Mononuclear cell (primary cell): ENCODE data around the gene GPR158. TPM values are rescaled to one million over a fixed set of nuclear protein-coding genes. Genes with fewer than 3 reads are reported as not detected.

Experiments
- H3K27me3 ChIP-seq: 2 replicates; pipeline ENCODE4 v1.6.0; 2011; ENCODE audit warnings: low read length, control low read depth; ENCODE audit not compliant: insufficient read depth
- H3K4me1 ChIP-seq: 2 replicates; pipeline ENCODE4 v1.5.1; 2011; ENCODE audit warnings: mild to moderate bottlenecking, low read length, control low read depth; ENCODE audit not compliant: insufficient read depth
- H3K4me3 ChIP-seq: 2 replicates; pipeline ENCODE4 v1.5.1; 2011; ENCODE audit warnings: mild to moderate bottlenecking, low read length, moderate library complexity
- H3K9me3 ChIP-seq: 2 replicates; pipeline ENCODE4 v1.5.1; 2011; ENCODE audit warnings: low read depth, mild to moderate bottlenecking, control low read depth, low read length
- total RNA-seq: library from RNA; depleted of rRNA; stranded (reverse); fragments of >200 nt; gene quantifications from one replicate; pipeline ENCODE4 v1.2.3, GENCODE V29; 2012

Gene GPR158
- total RNA-seq, 1 donor, result under 0.01 TPM

- no peaks in the 10 kb centered on the region for H3K4me1 ChIP-seq
- H3K4me3 ChIP-seq, result no peak overlapping the region
- H3K9me3 ChIP-seq, result no peaks in the 10 kb centered on the region
- no peaks in the 10 kb centered on the region for H3K27me3 ChIP-seq
Observed at GRCh38 chr10:25506821-25507335, 332.1 kb downstream of the GPR158 start.

DNA sequence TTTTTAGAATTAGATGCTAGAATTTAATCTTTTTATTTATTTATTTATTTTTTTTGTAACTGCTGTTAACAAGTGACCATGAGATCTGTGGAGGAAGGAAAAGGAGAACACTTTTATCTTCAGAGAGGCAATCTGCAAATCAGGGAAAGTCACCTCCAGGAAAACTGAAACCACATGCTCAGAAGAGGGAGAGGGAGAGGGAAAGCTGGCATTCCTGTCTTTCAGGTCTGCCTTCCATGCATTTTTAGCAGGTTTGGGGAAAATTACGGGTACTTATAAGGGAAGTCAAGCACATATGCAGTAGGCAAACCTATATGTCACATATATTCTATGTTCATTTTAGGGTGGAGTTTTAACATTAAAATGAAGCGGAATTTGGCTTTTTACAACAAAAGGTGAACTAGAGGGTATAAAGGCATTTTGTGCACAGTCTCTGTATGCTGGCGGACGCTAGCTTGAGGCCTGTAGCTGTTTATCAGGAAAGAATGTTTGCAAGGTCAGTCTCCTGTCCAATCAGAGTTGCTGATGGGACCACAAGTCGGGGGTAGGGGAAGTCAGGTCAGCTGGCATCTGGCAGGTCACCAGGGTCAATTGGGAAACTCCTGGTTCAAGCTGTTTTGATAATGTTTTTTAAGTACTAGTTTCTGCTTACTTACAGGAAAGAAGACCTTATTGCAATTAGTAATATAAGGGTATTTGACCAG lies 333.5 kb downstream of the GPR158 start:
- Histone ChIP-seq H3K4me3 (no peak overlapping the region), H3K9me3 (no peaks in the 10 kb centered on the region), H3K27me3 (no peaks in the 10 kb centered on the region), H3K4me1 (no peaks in the 10 kb centered on the region)

DNA sequence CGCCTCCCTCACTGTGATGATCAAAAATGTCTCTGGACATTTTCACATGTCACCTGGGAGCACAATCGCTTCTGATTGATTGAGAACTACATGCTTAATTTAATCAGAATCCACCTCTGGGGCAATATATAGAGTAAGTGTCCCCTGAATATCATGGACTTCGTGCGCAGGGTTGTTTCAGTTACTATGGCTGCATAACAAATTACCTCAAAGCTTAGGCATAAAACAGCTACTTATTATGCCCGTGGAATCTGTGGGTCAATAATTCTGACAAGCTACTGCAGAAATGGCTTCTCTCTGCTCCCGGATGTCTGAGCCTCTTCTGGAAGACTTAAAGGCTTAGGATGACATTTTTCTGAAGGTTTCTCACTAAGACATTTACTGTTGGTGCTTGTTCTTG lies 334.4 kb downstream of the GPR158 start:
- no peaks in the 10 kb centered on the region for H3K27me3 ChIP-seq
- no peak overlapping the region for H3K4me3 ChIP-seq
- no peaks in the 10 kb centered on the region for H3K4me1 ChIP-seq
- no peaks in the 10 kb centered on the region for H3K9me3 ChIP-seq

DNA sequence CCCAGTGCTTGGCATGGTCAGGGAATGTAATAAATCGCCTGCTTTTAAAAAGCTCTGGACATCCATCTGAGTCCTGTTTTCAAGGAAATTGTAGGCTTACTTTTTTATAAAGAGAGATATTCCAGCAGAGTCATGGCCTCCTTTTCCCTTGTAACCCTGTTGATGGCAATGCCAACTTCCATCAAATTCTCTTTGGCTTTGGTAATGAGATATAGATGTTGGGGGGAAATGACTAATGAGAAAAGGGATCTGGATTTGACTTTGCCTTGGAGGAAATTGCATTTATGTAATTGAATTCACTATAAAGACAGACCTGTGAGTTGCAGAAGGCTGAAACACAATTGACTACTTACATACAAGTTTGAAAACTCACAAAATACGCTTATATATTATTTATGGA lies 347.5 kb downstream of the GPR158 start:
- H3K27me3 ChIP-seq, result no peaks in the 10 kb centered on the region
- H3K4me1 ChIP-seq, result no peaks in the 10 kb centered on the region
- H3K4me3 ChIP-seq, result no peak overlapping the region

DNA sequence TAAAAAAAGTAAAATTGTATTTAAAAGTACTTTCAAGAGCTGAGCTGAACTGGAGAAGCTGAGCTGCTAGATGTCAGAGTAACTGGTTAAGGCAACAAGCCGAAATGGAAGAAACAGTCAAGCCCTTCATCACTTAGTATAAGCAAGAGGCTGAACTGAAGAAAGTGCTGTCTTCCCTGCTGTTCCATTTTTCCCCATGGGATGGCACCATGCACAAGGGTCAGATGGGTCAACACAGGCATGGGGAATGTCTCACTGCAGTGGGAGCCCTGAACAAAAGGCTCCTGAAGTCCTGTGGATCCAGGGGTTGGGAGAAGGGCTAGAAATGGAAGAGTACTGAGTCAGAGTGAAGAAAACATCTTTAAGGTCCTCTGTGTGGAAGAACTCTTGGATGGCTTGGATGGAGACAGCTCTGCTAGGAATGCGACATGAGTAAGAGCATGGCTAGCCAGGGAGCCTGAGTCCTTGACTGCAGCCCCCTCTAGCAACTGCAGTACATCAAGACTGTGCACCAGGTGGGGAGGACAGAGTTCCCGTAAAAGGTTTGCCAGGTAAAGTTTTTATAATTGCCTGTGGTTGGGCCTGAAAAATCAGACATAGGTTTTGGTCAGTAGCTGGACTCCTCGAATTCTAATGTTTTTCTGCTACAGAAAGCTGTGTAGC lies 348.3 kb downstream of the GPR158 start:
- Histone ChIP-seq H3K4me3 (no peak overlapping the region), H3K27me3 (no peaks in the 10 kb centered on the region), H3K9me3 (no peaks in the 10 kb centered on the region), H3K4me1 (no peaks in the 10 kb centered on the region)

More for the DNA sequence above, 347.5 kb downstream of the GPR158 start:
- H3K9me3 ChIP-seq, result no peaks in the 10 kb centered on the region

GRCh38 chr10:25530306-25530705 lies 355.5 kb downstream of the GPR158 start:
- Histone ChIP-seq H3K4me1 (no peaks in the 10 kb centered on the region), H3K9me3 (no peaks in the 10 kb centered on the region), H3K27me3 (no peaks in the 10 kb centered on the region), H3K4me3 (no peak overlapping the region)

DNA sequence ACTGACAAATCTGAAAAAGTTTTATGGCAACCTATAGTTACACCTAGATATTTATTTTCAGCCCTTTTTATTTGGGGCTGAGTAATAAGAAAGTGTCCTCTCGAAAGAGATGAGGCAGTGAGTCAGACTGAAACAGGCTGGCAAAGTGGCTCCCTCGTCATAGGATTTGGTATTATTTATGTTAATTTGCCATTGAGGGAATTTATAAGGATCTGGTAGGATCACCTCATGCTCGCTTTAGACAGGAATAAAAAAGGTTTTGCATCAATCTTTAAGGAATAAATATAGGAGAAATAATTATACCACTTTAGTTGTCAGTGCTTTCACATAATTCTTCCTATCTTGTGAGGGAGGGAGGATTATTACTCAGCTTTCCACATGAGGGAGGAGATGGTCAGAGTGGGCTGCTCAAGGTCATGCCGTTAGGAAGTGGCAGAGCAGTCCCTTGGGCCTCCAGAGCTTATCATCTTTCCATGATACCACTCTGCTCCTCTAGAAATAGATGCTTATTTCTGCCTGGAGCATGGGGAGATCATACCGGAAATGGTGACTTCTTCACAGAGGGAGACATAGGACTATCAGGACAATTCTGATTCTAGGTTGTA lies 356.8 kb downstream of the GPR158 start:
- H3K4me3 ChIP-seq, result no peak overlapping the region
- no peaks in the 10 kb centered on the region for H3K27me3 ChIP-seq
- no peaks in the 10 kb centered on the region for H3K4me1 ChIP-seq
- H3K9me3 ChIP-seq, result no peaks in the 10 kb centered on the region

- H3K27me3 ChIP-seq, result no peaks in the 10 kb centered on the region
- no peaks in the 10 kb centered on the region for H3K9me3 ChIP-seq
- H3K4me1 ChIP-seq, result no peaks in the 10 kb centered on the region
- H3K4me3 ChIP-seq, result no peak overlapping the region
Observed at GRCh38 chr10:25532213-25532612, 357.4 kb downstream of the GPR158 start.

- no peaks in the 10 kb centered on the region for H3K4me1 ChIP-seq
- H3K27me3 ChIP-seq, result no peaks in the 10 kb centered on the region
- no peaks in the 10 kb centered on the region for H3K9me3 ChIP-seq
- H3K4me3 ChIP-seq, result no peak overlapping the region
Observed at GRCh38 chr10:25536027-25536426, 361.2 kb downstream of the GPR158 start.

- no peaks in the 10 kb centered on the region for H3K4me1 ChIP-seq
- no peaks in the 10 kb centered on the region for H3K27me3 ChIP-seq
- H3K9me3 ChIP-seq, result no peaks in the 10 kb centered on the region
- H3K4me3 ChIP-seq, result no peak overlapping the region
Observed at GRCh38 chr10:25547382-25547781, 372.6 kb downstream of the GPR158 start.

- Histone ChIP-seq H3K4me1 (no peaks in the 10 kb centered on the region), H3K4me3 (no peak overlapping the region), H3K27me3 (no peaks in the 10 kb centered on the region), H3K9me3 (no peaks in the 10 kb centered on the region)
Observed at GRCh38 chr10:25552283-25552919, 377.6 kb downstream of the GPR158 start.

GRCh38 chr10:25555865-25556264 lies 381.1 kb downstream of the GPR158 start:
- Histone ChIP-seq H3K9me3 (no peaks in the 10 kb centered on the region), H3K4me1 (no peaks in the 10 kb centered on the region), H3K4me3 (no peak overlapping the region), H3K27me3 (no peaks in the 10 kb centered on the region)

- Histone ChIP-seq H3K4me1 (no peaks in the 10 kb centered on the region), H3K4me3 (no peak overlapping the region), H3K27me3 (no peaks in the 10 kb centered on the region), H3K9me3 (no peaks in the 10 kb centered on the region)
Observed at GRCh38 chr10:25556457-25556856, 381.7 kb downstream of the GPR158 start.

DNA sequence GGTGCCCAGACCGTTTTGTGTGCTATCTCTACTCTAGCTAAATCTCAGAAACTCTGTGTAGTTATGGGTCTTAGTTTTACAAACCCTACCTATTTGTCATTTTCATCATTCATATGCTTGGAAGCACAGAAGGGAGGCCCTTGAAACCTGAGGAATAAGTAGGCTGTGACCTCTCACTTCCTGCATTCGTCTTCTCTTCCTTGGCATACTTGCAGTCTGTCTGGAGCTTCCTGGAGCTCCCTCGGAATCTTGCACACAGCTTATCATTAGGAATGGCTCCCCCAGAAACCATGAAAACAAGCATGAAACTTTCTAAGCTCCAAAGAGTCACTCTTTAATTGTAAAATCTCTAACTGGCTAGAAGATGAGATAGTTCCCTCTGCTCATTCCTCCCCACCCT lies 382.3 kb downstream of the GPR158 start:
- no peaks in the 10 kb centered on the region for H3K27me3 ChIP-seq
- no peaks in the 10 kb centered on the region for H3K9me3 ChIP-seq
- no peak overlapping the region for H3K4me3 ChIP-seq
- H3K4me1 ChIP-seq, result no peaks in the 10 kb centered on the region

DNA sequence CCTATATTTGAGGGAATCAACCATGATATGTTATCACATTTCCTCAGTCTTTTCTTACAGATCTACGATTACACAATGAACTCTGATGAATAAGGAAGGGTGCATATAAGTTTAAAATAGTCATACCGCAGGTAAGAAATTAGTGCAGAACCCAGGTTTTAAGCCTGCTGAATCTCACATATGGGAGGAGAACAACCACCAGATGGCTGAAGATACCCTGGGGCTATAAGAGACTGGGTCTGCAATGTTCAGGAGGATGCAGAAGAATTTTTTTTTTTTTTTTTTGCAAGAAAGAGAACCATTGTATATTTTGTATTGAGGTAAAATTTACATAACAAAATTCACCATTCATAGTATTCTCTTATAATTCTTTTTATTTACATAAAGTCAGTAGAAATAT lies 387.0 kb downstream of the GPR158 start:
- Histone ChIP-seq H3K27me3 (no peaks in the 10 kb centered on the region), H3K4me1 (no peaks in the 10 kb centered on the region), H3K4me3 (no peak overlapping the region), H3K9me3 (no peaks in the 10 kb centered on the region)
